ENCODE results near the gene STARD13. TPM values are rescaled to one million over a fixed set of nuclear protein-coding genes. Genes with fewer than 3 reads are reported as not detected.

The STARD13 gene
- total and polyA plus RNA-seq, 2 donors: 26.7 to 67.8 TPM

DNA sequence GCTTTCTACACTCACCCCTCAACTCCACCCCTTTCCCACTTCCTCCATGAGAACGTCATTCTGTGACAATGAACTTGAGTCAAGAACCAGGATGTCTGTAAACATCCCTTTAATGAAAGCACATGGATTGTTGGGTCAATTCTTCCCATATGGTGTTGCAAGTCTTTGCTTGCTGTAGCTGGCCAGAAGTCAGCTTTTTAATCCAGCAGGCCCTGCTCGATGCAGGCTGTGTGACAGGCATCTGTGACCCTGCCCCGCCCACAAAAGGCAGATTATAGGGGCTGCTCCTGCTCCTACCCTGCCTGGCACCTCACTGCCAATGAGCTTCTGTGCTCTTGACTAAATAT is 78.0 kb downstream of the STARD13 start:
- Histone ChIP-seq H3K27ac (ENCODE audit: low read depth) (peak overlapping the region; percentile 75), H3K36me3 (ENCODE audit: insufficient read depth) (no peaks in the 10 kb centered on the region), H3K4me3 (ENCODE audit: low read depth, low read length) (no peak overlapping the region), H3K4me1 (ENCODE audit: insufficient read depth) (no peaks in the 10 kb centered on the region)
- DNase-seq (ENCODE audit: extremely low spot score): no peak
- 39% methylated on average over 3 of the region's 3 CpGs for WGBS

DNA sequence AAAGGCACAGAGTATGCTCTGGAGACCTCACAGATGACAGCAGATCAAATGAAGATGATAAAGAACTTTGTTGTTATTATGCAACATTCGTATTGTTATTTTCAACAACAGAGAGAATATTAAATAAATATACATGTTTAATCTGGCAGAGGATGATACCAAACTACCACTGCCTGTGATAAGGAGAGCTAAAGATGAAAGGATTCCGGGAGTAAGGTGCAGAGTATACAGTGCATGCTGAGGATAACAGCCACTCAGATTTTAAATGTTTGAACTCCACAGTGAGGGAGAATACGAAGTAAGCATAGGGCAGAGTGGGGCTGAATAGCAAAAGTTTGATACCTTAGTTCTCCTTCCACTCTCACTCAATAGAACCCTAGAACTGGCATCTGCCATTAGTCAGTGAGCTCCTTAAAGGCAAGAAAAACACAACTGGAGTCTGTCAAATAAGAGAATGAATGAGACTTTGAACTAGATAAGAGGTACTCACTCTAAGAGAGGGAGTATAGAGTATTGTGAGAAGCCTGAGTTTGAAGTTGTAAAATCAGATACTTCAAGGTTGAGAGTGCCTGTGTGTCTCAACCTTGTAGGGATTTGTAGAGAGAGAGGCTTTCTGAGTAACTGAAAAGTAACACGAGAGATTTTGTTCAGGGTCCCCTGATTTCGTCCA is 78.5 kb downstream of the STARD13 start:
- Histone ChIP-seq H3K27ac (ENCODE audit: low read depth) (peak overlapping the region; percentile 75), H3K4me1 (ENCODE audit: insufficient read depth) (no peaks in the 10 kb centered on the region), H3K4me3 (ENCODE audit: low read depth, low read length) (no peak overlapping the region), H3K36me3 (ENCODE audit: insufficient read depth) (no peaks in the 10 kb centered on the region)
- 53% methylated on average over 5 of the region's 5 CpGs for WGBS
- no peak for DNase-seq (ENCODE audit: extremely low spot score)

- Histone ChIP-seq H3K4me3 (ENCODE audit: low read depth, low read length) (no peak overlapping the region), H3K4me1 (ENCODE audit: insufficient read depth) (no peaks in the 10 kb centered on the region), H3K36me3 (ENCODE audit: insufficient read depth) (no peaks in the 10 kb centered on the region), H3K27ac (ENCODE audit: low read depth) (peak overlapping the region; percentile 75)
- 72% methylated on average over 3 of the region's 3 CpGs for WGBS
- no peak for DNase-seq (ENCODE audit: extremely low spot score)
Measured at GRCh38 chr13:33206425-33206824, 79.1 kb downstream of the STARD13 start.

DNA sequence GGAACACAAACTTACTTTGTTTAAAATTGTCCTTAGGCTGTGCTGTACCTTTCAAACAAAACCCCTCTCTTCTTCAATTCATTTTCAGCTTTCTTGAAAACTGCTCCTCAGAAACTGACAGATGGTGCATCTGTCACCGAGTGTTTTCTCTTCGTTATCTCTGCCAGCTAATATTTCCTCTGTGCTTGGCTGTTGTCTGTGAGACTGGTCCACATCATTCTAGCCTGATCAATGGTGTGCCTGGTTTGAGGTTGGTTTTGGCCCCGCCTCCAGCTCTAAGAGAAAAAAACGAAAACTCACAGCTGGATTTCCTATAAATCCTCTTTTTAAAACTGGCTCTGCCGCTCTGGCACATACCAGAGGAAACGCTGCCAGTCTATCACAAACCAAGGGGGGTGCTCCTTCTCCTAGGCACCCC is 79.7 kb downstream of the STARD13 start:
- Histone ChIP-seq H3K27ac (ENCODE audit: low read depth) (no peak overlapping the region), H3K36me3 (ENCODE audit: insufficient read depth) (no peaks in the 10 kb centered on the region), H3K4me1 (ENCODE audit: insufficient read depth) (no peaks in the 10 kb centered on the region), H3K4me3 (ENCODE audit: low read depth, low read length) (peak overlapping the region; percentile 22)
- DNase-seq (ENCODE audit: extremely low spot score): no peak
- 14% methylated on average over 6 of the region's 6 CpGs for WGBS

DNA sequence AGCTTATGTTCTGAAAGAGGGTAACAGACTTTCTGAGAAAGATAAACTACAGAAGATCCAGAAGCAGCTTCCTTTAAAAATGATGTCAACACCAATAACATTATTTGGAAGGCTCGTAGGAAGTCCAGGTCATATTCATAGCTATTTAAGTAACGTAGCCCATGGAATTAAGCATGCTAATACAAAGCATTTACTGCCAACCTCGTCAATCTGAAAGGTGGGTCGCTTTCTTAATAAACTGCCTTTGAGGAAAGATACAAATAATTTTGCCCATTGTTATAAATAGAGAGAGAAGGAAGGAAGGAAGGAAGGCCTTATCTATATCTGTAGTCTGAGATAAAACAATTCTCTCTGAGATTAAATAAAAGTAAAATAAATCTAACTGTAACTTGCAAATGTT is 80.3 kb downstream of the STARD13 start:
- no peak overlapping the region for H3K27ac ChIP-seq (ENCODE audit: low read depth)
- H3K36me3 ChIP-seq (ENCODE audit: insufficient read depth): no peaks in the 10 kb centered on the region
- no peak for DNase-seq (ENCODE audit: extremely low spot score)
- H3K4me1 ChIP-seq (ENCODE audit: insufficient read depth): no peaks in the 10 kb centered on the region
- H3K4me3 ChIP-seq (ENCODE audit: low read depth, low read length): peak overlapping the region; percentile 34
- WGBS: 15% methylated on average over 4 of the region's 4 CpGs

DNA sequence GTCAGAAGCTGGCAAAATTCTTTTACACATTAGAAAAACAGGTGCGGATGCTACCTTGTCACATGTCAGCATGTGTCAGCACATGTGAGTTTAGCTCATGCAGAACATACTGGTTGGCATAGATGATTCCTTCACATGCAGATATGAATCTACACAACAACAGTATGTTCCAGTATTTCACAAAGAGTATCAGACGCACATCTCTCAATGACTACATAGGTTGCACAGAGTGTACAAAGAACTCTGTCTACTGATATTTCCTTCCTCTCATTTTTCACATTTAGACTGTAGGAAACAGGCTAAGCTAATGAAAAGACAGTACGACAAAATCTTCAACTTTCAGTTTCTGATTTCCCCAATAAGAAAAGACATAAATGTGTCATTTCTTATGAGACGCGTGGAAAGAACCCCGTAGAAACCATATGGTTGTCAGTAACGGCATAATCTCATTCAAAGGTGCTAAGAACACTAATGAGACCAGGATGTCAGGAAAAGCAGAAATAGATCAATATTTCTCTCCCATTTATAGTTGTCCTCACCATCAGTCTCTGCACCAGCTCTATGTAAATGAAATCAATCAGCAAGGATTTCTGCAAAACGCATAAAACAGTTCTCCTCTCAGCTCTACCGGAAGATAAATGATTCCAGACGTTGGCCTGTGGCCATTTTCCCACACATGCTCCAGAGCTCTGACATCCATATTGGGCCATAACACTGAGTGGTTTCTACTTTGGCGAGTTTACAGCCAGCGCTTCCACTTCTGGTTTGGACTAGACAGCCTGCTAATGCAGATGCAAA is 81.2 kb downstream of the STARD13 start:
- Histone ChIP-seq H3K4me1 (ENCODE audit: insufficient read depth) (no peaks in the 10 kb centered on the region), H3K27ac (ENCODE audit: low read depth) (peak overlapping the region; percentile 68), H3K36me3 (ENCODE audit: insufficient read depth) (no peaks in the 10 kb centered on the region), H3K4me3 (ENCODE audit: low read depth, low read length) (peak overlapping the region; percentile 34)
- no peak for DNase-seq (ENCODE audit: extremely low spot score)
- 23% methylated on average over 12 of the region's 12 CpGs for WGBS

GRCh38 chr13:33202644-33203169 is 82.8 kb downstream of the STARD13 start:
- WGBS: 88% methylated on average over 8 of the region's 8 CpGs
- Histone ChIP-seq H3K4me3 (ENCODE audit: low read depth, low read length) (no peak overlapping the region), H3K36me3 (ENCODE audit: insufficient read depth) (no peaks in the 10 kb centered on the region), H3K4me1 (ENCODE audit: insufficient read depth) (no peaks in the 10 kb centered on the region), H3K27ac (ENCODE audit: low read depth) (no peak overlapping the region)
- DNase-seq (ENCODE audit: extremely low spot score): no peak

GRCh38 chr13:33201659-33202058 is 83.9 kb downstream of the STARD13 start:
- Histone ChIP-seq H3K4me1 (ENCODE audit: insufficient read depth) (no peaks in the 10 kb centered on the region), H3K4me3 (ENCODE audit: low read depth, low read length) (no peak overlapping the region), H3K36me3 (ENCODE audit: insufficient read depth) (no peaks in the 10 kb centered on the region), H3K27ac (ENCODE audit: low read depth) (no peak overlapping the region)
- DNase-seq (ENCODE audit: extremely low spot score): no peak
- 56% methylated on average over 1 of the region's 1 CpG for WGBS

GRCh38 chr13:33199289-33199850 is 86.2 kb downstream of the STARD13 start:
- H3K4me3 ChIP-seq (ENCODE audit: low read depth, low read length): no peak overlapping the region
- no peak for DNase-seq (ENCODE audit: extremely low spot score)
- H3K36me3 ChIP-seq (ENCODE audit: insufficient read depth): no peaks in the 10 kb centered on the region
- WGBS: 35% methylated on average over 2 of the region's 2 CpGs
- no peak overlapping the region for H3K27ac ChIP-seq (ENCODE audit: low read depth)
- no peaks in the 10 kb centered on the region for H3K4me1 ChIP-seq (ENCODE audit: insufficient read depth)

- H3K4me1 ChIP-seq (ENCODE audit: insufficient read depth): no peaks in the 10 kb centered on the region
- no peak for DNase-seq (ENCODE audit: extremely low spot score)
- no peak overlapping the region for H3K4me3 ChIP-seq (ENCODE audit: low read depth, low read length)
- WGBS: 40% methylated on average over 13 of the region's 13 CpGs
- H3K27ac ChIP-seq (ENCODE audit: low read depth): peak overlapping the region; percentile 49
- no peaks in the 10 kb centered on the region for H3K36me3 ChIP-seq (ENCODE audit: insufficient read depth)
Measured at GRCh38 chr13:33197541-33197971, 88.0 kb downstream of the STARD13 start.

- DNase-seq (ENCODE audit: extremely low spot score): no peak
- H3K4me1 ChIP-seq (ENCODE audit: insufficient read depth): no peaks in the 10 kb centered on the region
Measured at GRCh38 chr13:33196767-33197166, 88.8 kb downstream of the STARD13 start.

GRCh38 chr13:33195693-33196464 is 89.7 kb downstream of the STARD13 start:
- Histone ChIP-seq H3K4me1 (ENCODE audit: insufficient read depth) (no peaks in the 10 kb centered on the region), H3K4me3 (ENCODE audit: low read depth, low read length) (no peak overlapping the region), H3K27ac (ENCODE audit: low read depth) (peak overlapping the region; percentile 74), H3K36me3 (ENCODE audit: insufficient read depth) (no peaks in the 10 kb centered on the region)
- 78% methylated on average over 13 of the region's 13 CpGs for WGBS
- DNase-seq (ENCODE audit: extremely low spot score): no peak

More at GRCh38 chr13:33196767-33197166, 88.8 kb downstream of the STARD13 start:
- Histone ChIP-seq H3K4me3 (ENCODE audit: low read depth, low read length) (no peak overlapping the region), H3K36me3 (ENCODE audit: insufficient read depth) (no peaks in the 10 kb centered on the region), H3K27ac (ENCODE audit: low read depth) (peak overlapping the region; percentile 49)
- 74% methylated on average over 3 of the region's 3 CpGs for WGBS

Data from urinary bladder (tissue), 4 donors.